HepG2 (cell line): ENCODE measurements around the gene PKD2L2. TPM values are rescaled to one million over a fixed set of nuclear protein-coding genes. Genes with fewer than 3 reads are reported as not detected.

Source experiments
- ATAC-seq: fragments of 200-7000 bp; cut with Tn5 transposase; 3 replicates; pipeline ENCODE4 v1.9.1; 2020; ENCODE audit warnings: mild to moderate bottlenecking, moderate library complexity
- BruUV-seq: library from RNA; stranded (reverse); fragments of 400-500 nt; replicated peaks from 2 replicates; lab custom pipeline; 2021; lab: Mats Ljungman, UMichigan
- CTCF ChIA-PET: fragments of 300-600 bp; formaldehyde crosslinking; extraction: SDS; loops from one replicate; lab custom pipeline; 2021; ENCODE audit warnings: low total read pairs, inconsistent platforms, low intra/inter-chr PET ratio; lab: Yijun Ruan, JAX
- POLR2A ChIA-PET: fragments of 350-600 bp; sonication (Branson Sonifier 250); formaldehyde crosslinking; loops from one replicate; lab custom pipeline; 2020; ENCODE audit warnings: antibody characterized with exemption, inconsistent platforms; lab: Yijun Ruan, JAX
- DNase-seq: peaks from one replicate; pipeline ENCODE4 v3.0.0-alpha.2; 2015; ENCODE audit warnings: low spot score
- FAIRE-seq: peaks from 3 replicates; lab custom pipeline; 2011; peaks lifted over from hg19 to GRCh38; lab: Jason Lieb, UNC
- H2AFZ ChIP-seq: one replicate; pipeline ENCODE4 v1.6.1; 2011; ENCODE audit warnings: low read length, inconsistent platforms
- H3K27ac ChIP-seq: fragments of 300-600 bp; 3 replicates; pipeline ENCODE4 v1.8.0; 2011; ENCODE audit warnings: mixed run types, mild to moderate bottlenecking, mixed read lengths, low read length, inconsistent platforms; ENCODE audit not compliant: insufficient read depth; ENCODE audit errors: extremely low read length
- H3K27me3 ChIP-seq, 2 experiments: fragments of 200-600 bp in 1 of 2; 2 replicates in 1 of 2; 3 replicates in 1 of 2; pipeline versions ENCODE4 v1.6.0 to v1.8.0; 2011; ENCODE audit warnings: low read length in 2 of 2, mild to moderate bottlenecking in 2 of 2, moderate library complexity in 2 of 2, inconsistent platforms in 1 of 2; ENCODE audit not compliant: insufficient read depth in 2 of 2, control insufficient read depth in 1 of 2
- H3K36me3 ChIP-seq, 2 experiments: fragments of 200-600 bp in 1 of 2; replicated peaks in 1 of 2; 2 replicates in 1 of 2; 3 replicates in 1 of 2; pipeline versions ENCODE4 v1.5.1 to v1.8.0; 2011; ENCODE audit warnings: low read length in 2 of 2, inconsistent platforms in 1 of 2; ENCODE audit not compliant: insufficient read depth in 2 of 2, control insufficient read depth in 1 of 2
- H3K4me1 ChIP-seq: 2 replicates; pipeline ENCODE4 v1.5.1; 2012; ENCODE audit warnings: low read length, inconsistent platforms; ENCODE audit not compliant: insufficient read depth
- H3K4me2 ChIP-seq: 2 replicates; pipeline ENCODE4 v1.6.0; 2011; ENCODE audit warnings: low read depth, low read length, inconsistent platforms
- H3K4me3 ChIP-seq, 3 experiments: fragments of 200-600 bp in 1 of 3; sonication (generic), shearing (Covaris generic) in 1 of 3; replicated peaks in 1 of 3; 2 replicates each; pipeline ENCODE4 v1.5.1; 2011 to 2016; ENCODE audit warnings: low read length in 3 of 3, inconsistent platforms in 2 of 3, low read depth in 2 of 3, mild to moderate bottlenecking in 2 of 3, control low read depth in 1 of 3, mixed read lengths in 1 of 3; ENCODE audit not compliant: insufficient read depth in 1 of 3
- H3K79me2 ChIP-seq: one replicate; pipeline ENCODE4 v1.6.1; 2011; ENCODE audit warnings: low read length, inconsistent platforms; ENCODE audit not compliant: insufficient read depth
- H3K9ac ChIP-seq: 2 replicates; pipeline ENCODE4 v1.6.0; 2011; ENCODE audit warnings: mild to moderate bottlenecking, low read depth, low read length, inconsistent platforms; ENCODE audit not compliant: insufficient read depth
- H3K9me3 ChIP-seq: 2 replicates; pipeline ENCODE4 v1.5.1; 2012; ENCODE audit warnings: mild to moderate bottlenecking, low read length
- H4K20me1 ChIP-seq: 2 replicates; pipeline ENCODE4 v1.6.0; 2011; ENCODE audit warnings: inconsistent platforms, mild to moderate bottlenecking, low read length, moderate library complexity; ENCODE audit not compliant: insufficient read depth
- BCL3 ChIP-seq: sonication (generic); formaldehyde crosslinking; IDR thresholded peaks from 2 replicates; pipeline ENCODE4 v1.5.1; 2020; ENCODE audit warnings: mild to moderate bottlenecking, missing genetic modification reagents, moderate library complexity
- CSRNP1 ChIP-seq: sonication (generic); formaldehyde crosslinking; IDR thresholded peaks from 2 replicates; pipeline ENCODE4 v1.8.1; 2023; ENCODE audit warnings: mild to moderate bottlenecking, missing genetic modification reagents
- KMT2B ChIP-seq: IDR thresholded peaks from 2 replicates; pipeline ENCODE4 v1.6.1; 2016; ENCODE audit warnings: missing genetic modification reagents, missing compliant biosample characterization
- MAZ ChIP-seq, 2 experiments: sonication (generic) in 1 of 2; formaldehyde crosslinking in 1 of 2; IDR thresholded peaks; 2 replicates each; pipeline versions ENCODE4 v1.5.0 to v1.6.1; 2012 to 2020; ENCODE audit warnings: low read depth in 2 of 2, mild to moderate bottlenecking in 2 of 2, borderline replicate concordance in 1 of 2, improper control_type of control experiment in 1 of 2, low read length in 1 of 2, missing genetic modification reagents in 1 of 2, moderate library complexity in 1 of 2
- SMARCC2 ChIP-seq: fragments of 450-650 bp; IDR thresholded peaks from 2 replicates; pipeline ENCODE4 v1.6.1; 2017; ENCODE audit warnings: antibody characterized with exemption, mild to moderate bottlenecking
- ZNF709 ChIP-seq: sonication (generic); formaldehyde crosslinking; IDR thresholded peaks from 2 replicates; pipeline ENCODE4 v1.5.0; 2020; ENCODE audit warnings: mild to moderate bottlenecking, missing genetic modification reagents
- ZSCAN31 ChIP-seq: sonication (generic); formaldehyde crosslinking; IDR thresholded peaks from 2 replicates; pipeline ENCODE4 v1.5.0; 2020; ENCODE audit warnings: low read depth, mild to moderate bottlenecking, missing genetic modification reagents
- WGBS: methylation state at CpG from one replicate; pipeline ENCODE4 v1.1.6; 2017; ENCODE audit warnings: low lambda C conversion rate; 5-methylcytosine and 5-hydroxymethylcytosine counted together
- in situ Hi-C: cut with HindIII; loops from 2 replicates; pipeline ENCODE4 v1.10.0; 2017; ENCODE audit warnings: low pct_unique_long_range_greater_than_20kb; ENCODE audit not compliant: extremely low pct_ligation_motif_present
- intact Hi-C: fragments of 100-400 bp; cut with micrococcal nuclease; formaldehyde crosslinking; loops from one replicate; pipeline ENCODE4 v1.10.0; 2022; ENCODE audit not compliant: unreplicated experiment
- polyA plus RNA-seq, 8 experiments: library from polyadenylated mRNA; depleted of rRNA in 3 of 8; stranded (reverse) in 7 of 8; unstranded in 1 of 8; fragments of >200 nt; fragmentation: Illumina TruSeq in 4 of 8; extraction: Trizol in 4 of 8; gene quantifications; 2 replicates each; pipeline versions ENCODE4 v1.2.1 to v1.2.3, GENCODE V29; 2011 to 2016; ENCODE audit warnings: low read depth in 4 of 8, missing spikeins in 1 of 8, mixed read lengths in 1 of 8; ENCODE audit not compliant: insufficient read depth in 1 of 8
- total RNA-seq, 5 experiments: library from RNA; depleted of rRNA; stranded (reverse); fragments of >200 nt; fragmentation: Illumina TruSeq; extraction: Trizol; gene quantifications; 2 replicates each; pipeline ENCODE4 v1.2.3, GENCODE V29; 2016; ENCODE audit warnings: low read depth in 1 of 5
- TF ChIP-seq, protein P1 (sequence below): IDR thresholded peaks from 2 replicates; pipeline ENCODE4 v1.6.1; 2018; ENCODE audit warnings: missing genetic modification reagents
- TF ChIP-seq, protein P2 (sequence below): sonication (generic); formaldehyde crosslinking; IDR thresholded peaks from 2 replicates; pipeline ENCODE4 v1.8.1; 2023; ENCODE audit warnings: missing genetic modification reagents, mild to moderate bottlenecking, borderline replicate concordance

Gene PKD2L2
- total and polyA plus RNA-seq, 2 of the 13 experiments (the other 11 are each of a cell fraction or from before 2014, with no cell fraction given) = not detected

- TF ChIP-seq, protein P1, sequence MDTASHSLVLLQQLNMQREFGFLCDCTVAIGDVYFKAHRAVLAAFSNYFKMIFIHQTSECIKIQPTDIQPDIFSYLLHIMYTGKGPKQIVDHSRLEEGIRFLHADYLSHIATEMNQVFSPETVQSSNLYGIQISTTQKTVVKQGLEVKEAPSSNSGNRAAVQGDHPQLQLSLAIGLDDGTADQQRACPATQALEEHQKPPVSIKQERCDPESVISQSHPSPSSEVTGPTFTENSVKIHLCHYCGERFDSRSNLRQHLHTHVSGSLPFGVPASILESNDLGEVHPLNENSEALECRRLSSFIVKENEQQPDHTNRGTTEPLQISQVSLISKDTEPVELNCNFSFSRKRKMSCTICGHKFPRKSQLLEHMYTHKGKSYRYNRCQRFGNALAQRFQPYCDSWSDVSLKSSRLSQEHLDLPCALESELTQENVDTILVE = no peak
- TF ChIP-seq CSRNP1 (CRISPR knock-in tag) (no peak), KMT2B (no peak), SMARCC2 (no peak), BCL3 (CRISPR knock-in tag) (no peak), MAZ (IDR thresholded peaks at IDR 0.05; ENCODE audit: borderline replicate concordance, low read depth, low read length) (no peak), MAZ (CRISPR knock-in tag; IDR thresholded peaks at IDR 0.05; ENCODE audit: low read depth) (no peak)
- TF ChIP-seq, protein P2, sequence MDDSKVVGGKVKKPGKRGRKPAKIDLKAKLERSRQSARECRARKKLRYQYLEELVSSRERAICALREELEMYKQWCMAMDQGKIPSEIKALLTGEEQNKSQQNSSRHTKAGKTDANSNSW (CRISPR knock-in tag) = no peak
These were observed 25.5 kb downstream of the PKD2L2 start (continued) for GRCh38 chr5:137914758-137915157.

GRCh38 chr5:137916923-137917322 lies 27.7 kb downstream of the PKD2L2 start:
- 33% methylated on average over 1 of the region's 1 CpG for WGBS
- H3K36me3 ChIP-seq = no peaks in the 10 kb centered on the region
- no peaks in the 10 kb centered on the region for H3K4me1 ChIP-seq
- in situ Hi-C loops (no loop called here), intact Hi-C loops (no loop called here)
- peaks cover 10% of the 10 kb centered on the region; the same call in 1 of the 2 replicates for H3K9me3 ChIP-seq
- no peak overlapping the region for H3K27ac ChIP-seq
- H3K4me2 ChIP-seq = no peak overlapping the region
- H3K27me3 ChIP-seq = no peaks in the 10 kb centered on the region
- BruUV-seq = no TSS peak
- ATAC-seq (no peak), DNase-seq (no peak), FAIRE-seq (no peak)
- no peaks in the 10 kb centered on the region for H3K79me2 ChIP-seq
- ChIA-PET CTCF (no interaction called here), POLR2A (interaction anchor here (0.6 kb wide), 1 partner anchor 9 kb away, joined by 3 read pairs; no protein-coding TSS in a partner anchor)
- H3K4me3 ChIP-seq = no peak overlapping the region
- no peak overlapping the region for H2AFZ ChIP-seq
- no peak overlapping the region for H3K9ac ChIP-seq
- H4K20me1 ChIP-seq = no peaks in the 10 kb centered on the region
- TF ChIP-seq ZSCAN31 (CRISPR knock-in tag) (no peak), ZNF709 (CRISPR knock-in tag) (peak; percentile 94)
